Left lung (tissue), 10 donors: Measurements from ENCODE around the gene PDE1C. TPM values are rescaled to one million over a fixed set of nuclear protein-coding genes. Genes with fewer than 3 reads are reported as not detected.
"Not testable (repeated sequence)": the region's sequence is repeated elsewhere in the genome, so short reads cannot be mapped to it uniquely, and the experiment has no call there.

Experiments used
- ATAC-seq: fragments of 200-7000 bp; cut with Tn5 transposase; one replicate; pipeline ENCODE4 v1.9.1; 2020; ENCODE audit warnings: moderate library complexity
- DNase-seq, 4 donors: peaks; one replicate each; pipeline ENCODE4 v3.0.0-alpha.2; 2013 to 2020
- H3K27ac ChIP-seq, 2 donors: fragments of 200-600 bp; sonication (generic) in 1 of 2; one replicate each; pipeline versions ENCODE4 v1.5.0 to v1.8.0; 2020 to 2021
- H3K27me3 ChIP-seq, 2 donors: fragments of 200-600 bp; sonication (generic) in 1 of 2; one replicate each; pipeline versions ENCODE4 v1.5.0 to v1.8.0; 2020 to 2021
- H3K36me3 ChIP-seq, 2 donors: fragments of 200-600 bp; sonication (generic) in 1 of 2; one replicate each; pipeline versions ENCODE4 v1.5.0 to v1.8.0; 2020 to 2021
- H3K4me1 ChIP-seq, 2 donors: fragments of 200-600 bp; one replicate each; pipeline ENCODE4 v1.8.0; 2021
- H3K4me3 ChIP-seq, 2 donors: fragments of 200-600 bp; sonication (generic) in 1 of 2; one replicate each; pipeline versions ENCODE4 v1.5.0 to v1.8.0; 2020 to 2021; ENCODE audit warnings: mild to moderate bottlenecking in 1 of 2
- H3K9me3 ChIP-seq, 2 donors: fragments of 200-600 bp; sonication (generic) in 1 of 2; one replicate each; pipeline versions ENCODE4 v1.5.0 to v1.8.0; 2020 to 2021
- intact Hi-C, 2 donors: fragments of 100-400 bp; cut with DNase I; formaldehyde crosslinking; loops; one replicate each; pipeline versions ENCODE4 v1.11.2 to v1.14.2; 2022
- polyA plus RNA-seq, 6 donors: library from polyadenylated mRNA; unstranded; fragments of 120-200 nt; gene quantifications; one replicate each; pipeline ENCODE4 v1.2.1, GENCODE V29; 2013; ENCODE audit not compliant: insufficient read length in 6 of 6
- total RNA-seq, 2 donors: library from RNA; stranded (reverse); fragmentation: NEBNext Ultra II Directional; extraction: Animal tissue kit (Norgen Biotek cat#: 25700); gene quantifications; one replicate each; pipeline ENCODE4 v1.2.1, GENCODE V29; 2021
- TF ChIP-seq, protein P1 (sequence below), 2 donors: fragments of 200-600 bp; sonication (generic) in 1 of 2; IDR thresholded peaks; one replicate each; pipeline versions ENCODE4 v1.5.0 to v1.8.0; 2021; ENCODE audit warnings: antibody characterized with exemption in 2 of 2
- donor health status: DM: no; HTN: yes; CAD: no.
- donor health status: DM: no; HTN: no; CAD: no.

PDE1C gene
- total and polyA plus RNA-seq, 8 donors, result 2.0 to 13.8 (median 3.9) TPM

DNA sequence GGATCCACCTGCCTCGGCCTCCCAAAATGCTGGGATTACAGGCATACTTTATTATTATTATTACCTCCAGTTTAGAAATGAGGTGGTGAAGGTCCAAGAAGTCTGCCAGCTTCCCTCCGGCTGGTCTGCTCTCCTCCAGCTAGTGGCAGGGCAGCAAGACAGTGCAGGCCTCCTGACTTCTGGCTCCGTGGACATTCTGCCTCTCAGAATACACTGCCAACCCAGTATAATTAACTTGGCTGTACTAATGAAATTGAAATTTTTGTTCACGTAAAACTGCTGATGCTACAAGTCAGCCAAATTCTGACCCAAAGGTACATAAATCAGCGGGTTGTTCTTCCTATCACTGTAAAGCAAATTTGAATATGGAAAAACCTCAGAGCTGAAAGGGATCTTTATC lies 7.6 kb upstream of the PDE1C start:
- ATAC-seq (no peak), DNase-seq (no peak)
- intact Hi-C loops, result no loop called here
- H3K4me3 ChIP-seq, result no peak overlapping the region
- TF ChIP-seq, protein P1, sequence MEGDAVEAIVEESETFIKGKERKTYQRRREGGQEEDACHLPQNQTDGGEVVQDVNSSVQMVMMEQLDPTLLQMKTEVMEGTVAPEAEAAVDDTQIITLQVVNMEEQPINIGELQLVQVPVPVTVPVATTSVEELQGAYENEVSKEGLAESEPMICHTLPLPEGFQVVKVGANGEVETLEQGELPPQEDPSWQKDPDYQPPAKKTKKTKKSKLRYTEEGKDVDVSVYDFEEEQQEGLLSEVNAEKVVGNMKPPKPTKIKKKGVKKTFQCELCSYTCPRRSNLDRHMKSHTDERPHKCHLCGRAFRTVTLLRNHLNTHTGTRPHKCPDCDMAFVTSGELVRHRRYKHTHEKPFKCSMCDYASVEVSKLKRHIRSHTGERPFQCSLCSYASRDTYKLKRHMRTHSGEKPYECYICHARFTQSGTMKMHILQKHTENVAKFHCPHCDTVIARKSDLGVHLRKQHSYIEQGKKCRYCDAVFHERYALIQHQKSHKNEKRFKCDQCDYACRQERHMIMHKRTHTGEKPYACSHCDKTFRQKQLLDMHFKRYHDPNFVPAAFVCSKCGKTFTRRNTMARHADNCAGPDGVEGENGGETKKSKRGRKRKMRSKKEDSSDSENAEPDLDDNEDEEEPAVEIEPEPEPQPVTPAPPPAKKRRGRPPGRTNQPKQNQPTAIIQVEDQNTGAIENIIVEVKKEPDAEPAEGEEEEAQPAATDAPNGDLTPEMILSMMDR (IDR thresholded peaks at IDR 0.05), result no peak
- H3K27me3 ChIP-seq, result no peaks in the 10 kb centered on the region
- no peaks in the 10 kb centered on the region for H3K9me3 ChIP-seq
- no peaks in the 10 kb centered on the region for H3K4me1 ChIP-seq
- H3K36me3 ChIP-seq, result no peaks in the 10 kb centered on the region
- no peak overlapping the region for H3K27ac ChIP-seq

DNA sequence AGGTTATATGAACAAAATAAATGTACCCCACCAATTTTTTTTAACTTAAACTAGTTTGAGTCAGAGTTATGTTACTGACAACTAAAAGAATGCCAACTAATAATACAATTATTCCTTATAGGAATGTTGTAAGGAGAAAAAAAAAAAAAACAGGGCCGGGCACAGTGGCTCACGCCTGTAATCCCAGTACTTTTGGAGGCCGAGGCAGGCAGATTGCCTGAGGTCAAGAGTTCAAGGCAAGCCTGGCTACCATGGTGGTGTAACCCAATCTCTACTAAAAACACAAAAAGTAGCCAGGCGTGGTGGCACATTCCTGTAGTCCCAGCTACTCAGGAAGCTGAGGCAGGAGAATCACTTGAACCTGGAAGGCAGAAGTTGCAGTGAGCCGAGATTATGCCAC lies 6.6 kb upstream of the PDE1C start:
- DNase-seq, intact Hi-C loops, H3K9me3 ChIP-seq, H3K27me3 ChIP-seq, H3K4me3 ChIP-seq, H3K36me3 ChIP-seq, ATAC-seq, H3K4me1 ChIP-seq, H3K27ac ChIP-seq: not testable (repeated sequence)

DNA sequence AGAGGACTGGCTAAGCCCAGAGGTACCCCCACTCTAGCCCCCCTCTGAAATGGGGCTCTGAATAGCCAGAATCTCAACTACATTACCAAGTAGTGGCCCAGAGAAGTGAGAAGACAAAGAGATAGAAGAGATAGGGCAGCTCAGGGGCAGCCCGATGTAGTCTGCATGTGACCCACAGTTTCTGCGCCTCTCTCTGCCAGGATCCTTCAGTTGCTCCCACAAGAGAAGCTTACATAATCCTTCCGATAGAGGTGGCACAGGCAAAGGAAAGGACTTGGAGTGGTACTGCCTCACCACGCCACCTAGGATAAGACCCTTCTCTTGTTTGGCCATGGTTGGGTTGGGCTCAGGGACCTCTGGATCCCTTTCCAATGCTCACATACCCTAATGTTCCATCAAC lies 5.4 kb upstream of the PDE1C start:
- H3K9me3 ChIP-seq, result no peaks in the 10 kb centered on the region
- no peak overlapping the region for H3K4me3 ChIP-seq
- intact Hi-C loops, result no loop called here
- no peak overlapping the region for H3K27ac ChIP-seq
- ATAC-seq (no peak), DNase-seq (no peak)
- H3K27me3 ChIP-seq, result peaks cover 2 to 21% of the 10 kb centered on the region in 2 donors
- TF ChIP-seq, protein P1 (IDR thresholded peaks at IDR 0.05), result no peak
- H3K4me1 ChIP-seq, result no peaks in the 10 kb centered on the region
- no peaks in the 10 kb centered on the region for H3K36me3 ChIP-seq

DNA sequence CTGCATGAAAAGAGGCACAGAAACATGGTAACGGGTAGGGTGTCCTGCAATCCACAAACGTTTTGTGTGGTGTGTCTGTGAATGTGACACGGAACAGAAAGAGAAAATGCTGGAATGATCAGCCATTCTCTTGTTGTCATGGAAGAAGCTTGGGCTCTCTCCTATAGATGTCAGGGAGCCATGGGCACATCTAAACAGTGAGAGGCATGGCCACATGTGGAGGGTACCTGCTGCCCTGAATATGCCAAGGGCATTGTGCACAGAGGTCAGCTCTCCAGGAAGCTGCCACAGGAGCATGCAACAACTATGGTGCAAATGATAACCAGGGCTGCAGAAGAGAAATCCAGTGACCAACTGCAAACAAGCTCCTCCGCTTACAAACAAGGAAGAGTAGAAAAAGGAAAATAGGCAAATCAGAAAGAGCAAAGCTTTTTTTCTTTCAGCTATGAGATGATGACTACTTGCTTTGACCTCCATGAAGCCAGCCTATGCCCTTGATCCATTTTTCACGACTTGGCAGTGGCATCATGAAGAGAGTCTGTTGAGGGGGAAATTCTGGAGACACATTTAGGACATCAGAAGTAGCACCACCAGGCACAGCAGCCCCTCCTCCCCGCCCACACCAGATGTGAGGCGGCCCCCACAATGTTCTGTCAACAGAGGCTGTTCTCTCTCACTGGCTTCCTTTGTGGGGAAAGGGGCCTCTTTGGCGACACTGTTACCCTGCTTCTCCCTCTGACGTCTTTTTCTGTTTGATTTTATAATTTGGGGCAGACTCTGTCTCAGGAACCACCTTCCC lies 4.8 kb upstream of the PDE1C start:
- intact Hi-C loops, result no loop called here
- TF ChIP-seq, protein P1 (IDR thresholded peaks at IDR 0.05), result no peak
- no peaks in the 10 kb centered on the region for H3K4me1 ChIP-seq
- DNase-seq (no peak), ATAC-seq (no peak)
- no peaks in the 10 kb centered on the region for H3K9me3 ChIP-seq
- no peak overlapping the region for H3K27ac ChIP-seq
- H3K4me3 ChIP-seq, result no peak overlapping the region
- peaks cover 7 to 28% of the 10 kb centered on the region in 2 donors for H3K27me3 ChIP-seq
- no peaks in the 10 kb centered on the region for H3K36me3 ChIP-seq

DNA sequence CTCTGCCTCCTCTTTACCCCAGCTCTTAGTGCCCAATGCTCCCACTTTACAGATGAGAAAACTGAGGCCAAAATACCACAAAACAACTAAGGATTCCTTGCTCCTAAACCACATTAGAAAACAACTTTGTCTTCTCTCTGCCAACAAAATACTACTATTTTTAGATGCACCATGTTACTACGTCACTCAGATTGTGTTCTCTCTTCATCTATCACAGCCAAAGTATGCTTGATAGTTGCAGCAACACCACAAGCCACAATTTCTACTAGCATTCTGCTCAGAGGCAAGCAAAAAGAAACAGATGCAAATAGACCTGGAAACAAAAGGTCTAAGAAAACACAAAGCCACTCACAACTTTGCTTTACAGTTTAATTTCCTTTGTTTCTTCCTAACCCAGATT lies 3.3 kb upstream of the PDE1C start:
- peaks cover 9 to 42% of the 10 kb centered on the region in 2 donors for H3K27me3 ChIP-seq
- no peak overlapping the region for H3K27ac ChIP-seq
- DNase-seq (no peak), ATAC-seq (no peak)
- TF ChIP-seq, protein P1 (IDR thresholded peaks at IDR 0.05), result no peak
- no peaks in the 10 kb centered on the region for H3K9me3 ChIP-seq
- no peaks in the 10 kb centered on the region for H3K4me1 ChIP-seq
- intact Hi-C loops, result no loop called here
- H3K36me3 ChIP-seq, result no peaks in the 10 kb centered on the region
- no peak overlapping the region for H3K4me3 ChIP-seq

DNA sequence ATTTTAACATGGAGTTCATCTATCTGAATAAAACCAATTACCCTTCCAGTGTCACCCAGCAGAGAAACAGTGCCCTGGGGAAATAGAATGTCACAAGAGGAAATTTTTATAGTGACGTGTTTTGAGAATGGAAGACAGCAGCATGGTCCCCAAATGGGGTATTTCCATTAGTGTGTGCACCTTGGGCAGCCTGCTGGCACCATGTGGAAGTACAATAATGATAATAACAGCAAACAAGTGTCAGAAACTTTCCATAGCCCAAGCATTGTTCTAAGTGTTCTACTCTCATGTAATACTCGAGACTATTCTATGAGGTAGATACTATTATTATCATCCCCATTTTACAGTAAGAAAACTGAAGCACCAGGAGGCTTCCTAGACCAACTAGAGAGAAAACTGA lies 2.2 kb upstream of the PDE1C start:
- no peaks in the 10 kb centered on the region for H3K4me1 ChIP-seq
- H3K27me3 ChIP-seq, result peaks cover 9 to 43% of the 10 kb centered on the region in 2 donors
- no peaks in the 10 kb centered on the region for H3K36me3 ChIP-seq
- intact Hi-C loops, result no loop called here
- TF ChIP-seq, protein P1 (IDR thresholded peaks at IDR 0.05), result no peak
- DNase-seq, result no peak
- no peaks in the 10 kb centered on the region for H3K9me3 ChIP-seq
- ATAC-seq, result no peak
- H3K4me3 ChIP-seq, result no peak overlapping the region
- no peak overlapping the region for H3K27ac ChIP-seq
